ENCODE measurements around the gene UBA7. TPM values are rescaled to one million over a fixed set of nuclear protein-coding genes. Genes with fewer than 3 reads are reported as not detected.

Gene UBA7
- total and polyA plus RNA-seq, 2 of the 8 experiments (the other 6 are each of a cell fraction or from before 2014, with no cell fraction given), result 0.34 to 0.65 TPM

DNA sequence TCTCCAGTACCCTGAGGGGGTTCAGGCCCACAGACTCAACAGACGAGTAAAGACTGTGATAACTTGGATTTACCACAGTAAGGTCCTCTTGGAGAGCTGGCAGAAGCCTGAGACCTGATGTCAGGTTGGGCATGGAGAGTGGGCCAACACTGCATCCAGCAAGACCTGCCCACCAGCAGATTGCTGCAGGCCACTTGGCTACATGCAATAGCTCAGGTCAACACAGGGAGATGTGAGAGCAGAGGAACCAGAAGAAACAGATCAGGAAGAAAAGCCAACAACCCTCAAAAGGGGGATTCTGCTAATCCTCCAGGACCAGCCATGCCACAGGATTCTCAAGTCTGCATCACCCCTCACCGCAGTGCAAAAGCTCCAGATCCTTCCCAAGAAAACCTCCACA lies 25.7 kb downstream of the UBA7 start (continued):
- TF ChIP-seq, protein P1, sequence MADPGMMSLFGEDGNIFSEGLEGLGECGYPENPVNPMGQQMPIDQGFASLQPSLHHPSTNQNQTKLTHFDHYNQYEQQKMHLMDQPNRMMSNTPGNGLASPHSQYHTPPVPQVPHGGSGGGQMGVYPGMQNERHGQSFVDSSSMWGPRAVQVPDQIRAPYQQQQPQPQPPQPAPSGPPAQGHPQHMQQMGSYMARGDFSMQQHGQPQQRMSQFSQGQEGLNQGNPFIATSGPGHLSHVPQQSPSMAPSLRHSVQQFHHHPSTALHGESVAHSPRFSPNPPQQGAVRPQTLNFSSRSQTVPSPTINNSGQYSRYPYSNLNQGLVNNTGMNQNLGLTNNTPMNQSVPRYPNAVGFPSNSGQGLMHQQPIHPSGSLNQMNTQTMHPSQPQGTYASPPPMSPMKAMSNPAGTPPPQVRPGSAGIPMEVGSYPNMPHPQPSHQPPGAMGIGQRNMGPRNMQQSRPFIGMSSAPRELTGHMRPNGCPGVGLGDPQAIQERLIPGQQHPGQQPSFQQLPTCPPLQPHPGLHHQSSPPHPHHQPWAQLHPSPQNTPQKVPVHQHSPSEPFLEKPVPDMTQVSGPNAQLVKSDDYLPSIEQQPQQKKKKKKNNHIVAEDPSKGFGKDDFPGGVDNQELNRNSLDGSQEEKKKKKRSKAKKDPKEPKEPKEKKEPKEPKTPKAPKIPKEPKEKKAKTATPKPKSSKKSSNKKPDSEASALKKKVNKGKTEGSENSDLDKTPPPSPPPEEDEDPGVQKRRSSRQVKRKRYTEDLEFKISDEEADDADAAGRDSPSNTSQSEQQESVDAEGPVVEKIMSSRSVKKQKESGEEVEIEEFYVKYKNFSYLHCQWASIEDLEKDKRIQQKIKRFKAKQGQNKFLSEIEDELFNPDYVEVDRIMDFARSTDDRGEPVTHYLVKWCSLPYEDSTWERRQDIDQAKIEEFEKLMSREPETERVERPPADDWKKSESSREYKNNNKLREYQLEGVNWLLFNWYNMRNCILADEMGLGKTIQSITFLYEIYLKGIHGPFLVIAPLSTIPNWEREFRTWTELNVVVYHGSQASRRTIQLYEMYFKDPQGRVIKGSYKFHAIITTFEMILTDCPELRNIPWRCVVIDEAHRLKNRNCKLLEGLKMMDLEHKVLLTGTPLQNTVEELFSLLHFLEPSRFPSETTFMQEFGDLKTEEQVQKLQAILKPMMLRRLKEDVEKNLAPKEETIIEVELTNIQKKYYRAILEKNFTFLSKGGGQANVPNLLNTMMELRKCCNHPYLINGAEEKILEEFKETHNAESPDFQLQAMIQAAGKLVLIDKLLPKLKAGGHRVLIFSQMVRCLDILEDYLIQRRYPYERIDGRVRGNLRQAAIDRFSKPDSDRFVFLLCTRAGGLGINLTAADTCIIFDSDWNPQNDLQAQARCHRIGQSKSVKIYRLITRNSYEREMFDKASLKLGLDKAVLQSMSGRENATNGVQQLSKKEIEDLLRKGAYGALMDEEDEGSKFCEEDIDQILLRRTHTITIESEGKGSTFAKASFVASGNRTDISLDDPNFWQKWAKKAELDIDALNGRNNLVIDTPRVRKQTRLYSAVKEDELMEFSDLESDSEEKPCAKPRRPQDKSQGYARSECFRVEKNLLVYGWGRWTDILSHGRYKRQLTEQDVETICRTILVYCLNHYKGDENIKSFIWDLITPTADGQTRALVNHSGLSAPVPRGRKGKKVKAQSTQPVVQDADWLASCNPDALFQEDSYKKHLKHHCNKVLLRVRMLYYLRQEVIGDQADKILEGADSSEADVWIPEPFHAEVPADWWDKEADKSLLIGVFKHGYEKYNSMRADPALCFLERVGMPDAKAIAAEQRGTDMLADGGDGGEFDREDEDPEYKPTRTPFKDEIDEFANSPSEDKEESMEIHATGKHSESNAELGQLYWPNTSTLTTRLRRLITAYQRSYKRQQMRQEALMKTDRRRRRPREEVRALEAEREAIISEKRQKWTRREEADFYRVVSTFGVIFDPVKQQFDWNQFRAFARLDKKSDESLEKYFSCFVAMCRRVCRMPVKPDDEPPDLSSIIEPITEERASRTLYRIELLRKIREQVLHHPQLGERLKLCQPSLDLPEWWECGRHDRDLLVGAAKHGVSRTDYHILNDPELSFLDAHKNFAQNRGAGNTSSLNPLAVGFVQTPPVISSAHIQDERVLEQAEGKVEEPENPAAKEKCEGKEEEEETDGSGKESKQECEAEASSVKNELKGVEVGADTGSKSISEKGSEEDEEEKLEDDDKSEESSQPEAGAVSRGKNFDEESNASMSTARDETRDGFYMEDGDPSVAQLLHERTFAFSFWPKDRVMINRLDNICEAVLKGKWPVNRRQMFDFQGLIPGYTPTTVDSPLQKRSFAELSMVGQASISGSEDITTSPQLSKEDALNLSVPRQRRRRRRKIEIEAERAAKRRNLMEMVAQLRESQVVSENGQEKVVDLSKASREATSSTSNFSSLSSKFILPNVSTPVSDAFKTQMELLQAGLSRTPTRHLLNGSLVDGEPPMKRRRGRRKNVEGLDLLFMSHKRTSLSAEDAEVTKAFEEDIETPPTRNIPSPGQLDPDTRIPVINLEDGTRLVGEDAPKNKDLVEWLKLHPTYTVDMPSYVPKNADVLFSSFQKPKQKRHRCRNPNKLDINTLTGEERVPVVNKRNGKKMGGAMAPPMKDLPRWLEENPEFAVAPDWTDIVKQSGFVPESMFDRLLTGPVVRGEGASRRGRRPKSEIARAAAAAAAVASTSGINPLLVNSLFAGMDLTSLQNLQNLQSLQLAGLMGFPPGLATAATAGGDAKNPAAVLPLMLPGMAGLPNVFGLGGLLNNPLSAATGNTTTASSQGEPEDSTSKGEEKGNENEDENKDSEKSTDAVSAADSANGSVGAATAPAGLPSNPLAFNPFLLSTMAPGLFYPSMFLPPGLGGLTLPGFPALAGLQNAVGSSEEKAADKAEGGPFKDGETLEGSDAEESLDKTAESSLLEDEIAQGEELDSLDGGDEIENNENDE (IDR thresholded peaks at IDR 0.05; ENCODE audit: insufficient replicate concordance, low read length), result no peak
- TF ChIP-seq MAFK (IDR thresholded peaks at IDR 0.05; ENCODE audit: low read depth, low read length) (no peak), SIX5 (IDR thresholded peaks at IDR 0.05; ENCODE audit: low read depth, low read length) (no peak)
